ENCODE results near the gene TMEM41A.

GRCh38 chr3:185473290-185473815, 25.5 kb downstream of the TMEM41A start:
- TF ChIP-seq, protein P1, sequence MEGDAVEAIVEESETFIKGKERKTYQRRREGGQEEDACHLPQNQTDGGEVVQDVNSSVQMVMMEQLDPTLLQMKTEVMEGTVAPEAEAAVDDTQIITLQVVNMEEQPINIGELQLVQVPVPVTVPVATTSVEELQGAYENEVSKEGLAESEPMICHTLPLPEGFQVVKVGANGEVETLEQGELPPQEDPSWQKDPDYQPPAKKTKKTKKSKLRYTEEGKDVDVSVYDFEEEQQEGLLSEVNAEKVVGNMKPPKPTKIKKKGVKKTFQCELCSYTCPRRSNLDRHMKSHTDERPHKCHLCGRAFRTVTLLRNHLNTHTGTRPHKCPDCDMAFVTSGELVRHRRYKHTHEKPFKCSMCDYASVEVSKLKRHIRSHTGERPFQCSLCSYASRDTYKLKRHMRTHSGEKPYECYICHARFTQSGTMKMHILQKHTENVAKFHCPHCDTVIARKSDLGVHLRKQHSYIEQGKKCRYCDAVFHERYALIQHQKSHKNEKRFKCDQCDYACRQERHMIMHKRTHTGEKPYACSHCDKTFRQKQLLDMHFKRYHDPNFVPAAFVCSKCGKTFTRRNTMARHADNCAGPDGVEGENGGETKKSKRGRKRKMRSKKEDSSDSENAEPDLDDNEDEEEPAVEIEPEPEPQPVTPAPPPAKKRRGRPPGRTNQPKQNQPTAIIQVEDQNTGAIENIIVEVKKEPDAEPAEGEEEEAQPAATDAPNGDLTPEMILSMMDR (IDR thresholded peaks at IDR 0.05), result no peak
- no peak for TF ChIP-seq POLR2AphosphoS5 (IDR thresholded peaks at IDR 0.05; ENCODE audit: insufficient read depth in 1 of 2, low read depth in 1 of 2)
- TF ChIP-seq POLR2A (IDR thresholded peaks at IDR 0.05), result no peak
